Measurements from ENCODE around the gene ANGPTL1. TPM values are rescaled to one million over a fixed set of nuclear protein-coding genes. Genes with fewer than 3 reads are reported as not detected.

Gene ANGPTL1
- total and polyA plus RNA-seq, 2 experiments from 2014 or later, result 3.5 to 3.6 TPM

DNA sequence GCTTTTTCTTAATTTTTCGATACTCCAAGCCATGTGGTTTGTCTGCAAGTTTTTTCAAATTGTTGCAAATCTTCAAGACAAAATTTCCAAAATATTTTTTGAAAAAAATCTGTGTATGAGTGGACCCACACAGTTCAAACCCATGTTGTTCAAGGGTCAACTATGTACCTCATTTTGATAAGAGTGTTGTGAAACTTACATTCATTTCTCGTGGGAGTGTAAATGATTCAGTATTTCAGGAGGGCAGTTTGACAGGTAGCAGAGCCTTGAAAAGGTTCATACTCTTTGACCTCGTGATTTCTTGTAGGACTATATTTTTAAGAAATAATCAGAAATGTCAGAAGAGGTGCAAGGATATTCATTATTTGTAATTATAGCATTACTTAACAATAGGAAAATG, 68.0 kb downstream of the ANGPTL1 start:
- Histone ChIP-seq H3K27me3 (replicated peaks; ENCODE audit: insufficient read depth) (no peaks in the 10 kb centered on the region), H3K4me2 (ENCODE audit: unreplicated experiment) (no peak overlapping the region), H3F3A (ENCODE audit: insufficient read depth) (no peaks in the 10 kb centered on the region), H4K20me1 (ENCODE audit: insufficient read depth) (no peaks in the 10 kb centered on the region), H3K9me2 (ENCODE audit: insufficient read depth) (no peaks in the 10 kb centered on the region), H3K9me3 (ENCODE audit: low read depth) (no peaks in the 10 kb centered on the region), H2AFZ (no peak overlapping the region), H3K36me3 (ENCODE audit: low read depth) (peaks cover 8% of the 10 kb centered on the region; the same call in 1 of the 2 replicates), H3K79me2 (ENCODE audit: insufficient read depth) (peaks cover 50% of the 10 kb centered on the region), H3K4me1 (ENCODE audit: insufficient read depth) (no peaks in the 10 kb centered on the region), H3K4me3 (no peak overlapping the region), H3K9ac (no peak overlapping the region), H3K27ac (no peak overlapping the region)
- no peak for DNase-seq
- no peak for TF ChIP-seq EZH2phosphoT487 (IDR thresholded peaks at IDR 0.05; ENCODE audit: insufficient read depth, low read depth)
- no peak for TF ChIP-seq EZH2 (IDR thresholded peaks at IDR 0.05; ENCODE audit: insufficient read depth, poor library complexity, severe bottlenecking)
- 97 to 98% methylated on average over 3 of the region's 3 CpGs for WGBS, 2 experiments (ENCODE audit: low coverage in 1 of 2, low lambda C conversion rate in 2 of 2, missing lambda C conversion rate in 2 of 2)
- in situ Hi-C loops (cut with MboI), result no loop called here

Other genes with a start within 250 kb of the ANGPTL1 start
- 41.4 and 49.6 TPM in 2 replicates for gene RALGPS2, start 145.8 kb downstream of the ANGPTL1 start, total RNA-seq (2014; rRNA removed; shearing (Covaris generic))
- 18.1 and 19.3 TPM in 2 replicates for gene RALGPS2, start 145.8 kb downstream of the ANGPTL1 start, polyA plus RNA-seq (2016; fragmentation: Nextera tagmentation; extraction: Ambion mirVana)
- 34.9 and 47.6 TPM in 2 replicates for gene FAM20B, start 154.8 kb upstream of the ANGPTL1 start, total RNA-seq (2014; rRNA removed; shearing (Covaris generic))
- 10.6 and 12.6 TPM in 2 replicates for gene FAM20B, start 154.8 kb upstream of the ANGPTL1 start, polyA plus RNA-seq (2016; fragmentation: Nextera tagmentation; extraction: Ambion mirVana)
- gene TOR3A, start 211.0 kb upstream of the ANGPTL1 start, total RNA-seq (2014; rRNA removed; shearing (Covaris generic)), result 44.8 and 45.5 TPM in 2 replicates
- 22.2 and 25.1 TPM in 2 replicates for gene TOR3A, start 211.0 kb upstream of the ANGPTL1 start, polyA plus RNA-seq (2016; fragmentation: Nextera tagmentation; extraction: Ambion mirVana)